OCI-LY1 (cell line): ENCODE data around the gene CHST7.

ENCODE experiments used
- H2AFZ ChIP-seq: fragments of 200-600 bp; sonication (generic), shearing (Covaris generic); 2 replicates; pipeline ENCODE4 v1.6.0; 2014; ENCODE audit warnings: antibody characterized with exemption, mild to moderate bottlenecking, low read length
- H3F3A ChIP-seq: fragments of 200-600 bp; sonication (generic), shearing (Covaris generic); 2 replicates; pipeline ENCODE4 v1.6.0; 2014; ENCODE audit warnings: mild to moderate bottlenecking, antibody characterized with exemption, low read length, moderate library complexity; ENCODE audit not compliant: insufficient read depth
- H3K27ac ChIP-seq: fragments of 200-600 bp; sonication (generic); 2 replicates; pipeline ENCODE4 v1.5.1; 2014; ENCODE audit warnings: low read length, mixed run types, mild to moderate bottlenecking, low read depth; ENCODE audit not compliant: poor library complexity, severe bottlenecking
- H3K27me3 ChIP-seq: fragments of 200-600 bp; sonication (generic); 2 replicates; pipeline ENCODE4 v1.6.0; 2014; ENCODE audit warnings: antibody characterized with exemption, mild to moderate bottlenecking, low read length, moderate library complexity; ENCODE audit not compliant: insufficient read depth
- H3K36me3 ChIP-seq: fragments of 200-600 bp; sonication (generic); 2 replicates; pipeline ENCODE4 v1.6.1; 2014; ENCODE audit warnings: mild to moderate bottlenecking, antibody characterized with exemption, low read length, moderate library complexity, mixed read lengths; ENCODE audit not compliant: insufficient read depth
- H3K4me1 ChIP-seq: fragments of 200-600 bp; sonication (generic); 2 replicates; pipeline ENCODE4 v1.5.1; 2014; ENCODE audit warnings: mild to moderate bottlenecking, low read length, moderate library complexity; ENCODE audit not compliant: insufficient read depth, severe bottlenecking
- H3K4me2 ChIP-seq: fragments of 200-600 bp; sonication (generic), shearing (Covaris generic); 2 replicates; pipeline ENCODE4 v1.6.1; 2014; ENCODE audit warnings: low read length
- H3K4me3 ChIP-seq: fragments of 200-600 bp; sonication (generic); 2 replicates; pipeline ENCODE4 v1.5.1; 2014; ENCODE audit warnings: low read length, low read depth, mild to moderate bottlenecking, mixed read lengths; ENCODE audit not compliant: poor library complexity, severe bottlenecking
- H3K79me2 ChIP-seq: fragments of 200-600 bp; shearing (Covaris generic); 2 replicates; pipeline ENCODE4 v1.6.1; 2016; ENCODE audit warnings: mixed run types, low read length, mixed read lengths; ENCODE audit not compliant: insufficient read depth
- H3K9ac ChIP-seq: fragments of 200-600 bp; sonication (generic), shearing (Covaris generic); 2 replicates; pipeline ENCODE4 v1.6.1; 2014; ENCODE audit warnings: mild to moderate bottlenecking, low read length, mixed read lengths
- H3K9me2 ChIP-seq: fragments of 200-600 bp; sonication (generic), shearing (Covaris generic); 2 replicates; pipeline ENCODE4 v1.6.1; 2014; ENCODE audit warnings: low read depth, mild to moderate bottlenecking, low read length, mixed read lengths
- H3K9me3 ChIP-seq: fragments of 200-600 bp; shearing (Covaris generic); 2 replicates; pipeline ENCODE4 v1.6.1; 2014; ENCODE audit warnings: low read length, mixed read lengths
- H4K20me1 ChIP-seq: fragments of 200-600 bp; sonication (generic), shearing (Covaris generic); 2 replicates; pipeline ENCODE4 v1.6.0; 2016; ENCODE audit warnings: mild to moderate bottlenecking, low read length; ENCODE audit not compliant: insufficient read depth
- EZH2 ChIP-seq: fragments of 200-600 bp; sonication (generic), shearing (Covaris generic); IDR thresholded peaks from 2 replicates; pipeline ENCODE4 v1.8.0; 2017; ENCODE audit warnings: borderline replicate concordance, mixed run types, mild to moderate bottlenecking, antibody characterized with exemption, low read length, moderate library complexity, mixed read lengths
- TF ChIP-seq, protein P1 (sequence below): fragments of 200-600 bp; sonication (generic), shearing (Covaris generic); IDR thresholded peaks from 2 replicates; pipeline ENCODE4 v1.5.1; 2017; ENCODE audit warnings: mild to moderate bottlenecking, antibody characterized with exemption, low read length, moderate library complexity, mixed read lengths

The CHST7 gene

DNA sequence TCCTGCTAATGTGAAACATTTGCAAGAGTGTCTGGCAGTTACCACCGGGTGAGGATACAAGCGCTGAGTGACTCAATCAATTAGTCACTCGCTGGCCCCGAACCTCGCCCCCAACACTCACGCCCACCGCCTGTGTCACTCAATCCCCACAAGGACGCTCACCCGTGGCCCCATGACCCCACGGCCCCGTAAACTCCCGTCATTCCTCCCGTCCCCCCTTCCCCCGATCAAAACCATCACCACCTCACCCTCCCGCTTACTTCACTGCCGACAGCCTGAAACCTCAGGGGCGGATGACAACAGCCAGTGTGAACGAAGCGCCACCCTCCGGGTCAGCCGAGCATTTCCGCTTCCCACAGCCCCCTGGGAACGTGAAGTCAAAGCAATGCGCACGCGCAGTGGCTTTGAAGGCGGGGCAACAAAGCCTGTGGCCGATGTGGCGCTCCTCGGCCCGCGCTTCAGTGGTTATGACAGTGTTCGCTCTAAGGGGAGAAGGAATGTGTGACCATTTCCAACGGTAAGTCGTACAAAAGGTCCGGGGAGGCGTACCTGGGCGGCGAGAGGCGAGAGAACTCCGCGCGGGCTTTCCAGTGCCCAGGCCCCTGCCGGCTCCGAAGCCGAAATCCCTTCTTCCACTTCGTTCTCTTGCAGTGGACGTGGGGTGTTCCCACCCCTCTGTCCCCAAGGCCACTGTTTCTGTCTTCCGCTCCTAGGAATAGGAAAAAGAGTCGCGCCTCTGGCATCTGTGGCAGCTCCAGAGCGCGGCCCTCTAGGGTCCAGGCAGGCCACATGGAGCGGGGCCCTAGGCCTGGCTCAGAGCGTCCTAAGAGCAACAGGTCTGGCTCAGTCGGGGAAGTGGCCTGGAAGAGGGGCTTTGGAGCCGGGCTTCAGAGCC lies 28.2 kb upstream of the CHST7 start, which contains the start of gene ZNF674:
Gene ZNF674, minus strand, starts transcription at position 311 of the 895 bp plus-strand sequence. CDS start 3,334 bp downstream, outside the sequence.
- Histone ChIP-seq H3K9ac (peak within 1 kb of the TSS; percentile 98), H3K79me2 (peaks cover 17% of the 10 kb centered on the region), H3K9me3 (no peaks in the 10 kb centered on the region), H3K4me1 (peaks cover 27% of the 10 kb centered on the region), H3F3A (no peaks in the 10 kb centered on the region), H3K4me2 (peak within 1 kb of the TSS; percentile 94), H3K9me2 (no peaks in the 10 kb centered on the region), H3K4me3 (peak within 1 kb of the TSS; percentile 97), H2AFZ (no peak within 1 kb of the TSS), H3K36me3 (peaks cover 19% of the 10 kb centered on the region), H3K27ac (peak within 1 kb of the TSS; percentile 51), H4K20me1 (no peaks in the 10 kb centered on the region), H3K27me3 (no peaks in the 10 kb centered on the region)
- no peak for TF ChIP-seq EZH2
- TF ChIP-seq, protein P1, sequence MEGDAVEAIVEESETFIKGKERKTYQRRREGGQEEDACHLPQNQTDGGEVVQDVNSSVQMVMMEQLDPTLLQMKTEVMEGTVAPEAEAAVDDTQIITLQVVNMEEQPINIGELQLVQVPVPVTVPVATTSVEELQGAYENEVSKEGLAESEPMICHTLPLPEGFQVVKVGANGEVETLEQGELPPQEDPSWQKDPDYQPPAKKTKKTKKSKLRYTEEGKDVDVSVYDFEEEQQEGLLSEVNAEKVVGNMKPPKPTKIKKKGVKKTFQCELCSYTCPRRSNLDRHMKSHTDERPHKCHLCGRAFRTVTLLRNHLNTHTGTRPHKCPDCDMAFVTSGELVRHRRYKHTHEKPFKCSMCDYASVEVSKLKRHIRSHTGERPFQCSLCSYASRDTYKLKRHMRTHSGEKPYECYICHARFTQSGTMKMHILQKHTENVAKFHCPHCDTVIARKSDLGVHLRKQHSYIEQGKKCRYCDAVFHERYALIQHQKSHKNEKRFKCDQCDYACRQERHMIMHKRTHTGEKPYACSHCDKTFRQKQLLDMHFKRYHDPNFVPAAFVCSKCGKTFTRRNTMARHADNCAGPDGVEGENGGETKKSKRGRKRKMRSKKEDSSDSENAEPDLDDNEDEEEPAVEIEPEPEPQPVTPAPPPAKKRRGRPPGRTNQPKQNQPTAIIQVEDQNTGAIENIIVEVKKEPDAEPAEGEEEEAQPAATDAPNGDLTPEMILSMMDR = peak; percentile 35; the same call in 1 of the 2 replicates

DNA sequence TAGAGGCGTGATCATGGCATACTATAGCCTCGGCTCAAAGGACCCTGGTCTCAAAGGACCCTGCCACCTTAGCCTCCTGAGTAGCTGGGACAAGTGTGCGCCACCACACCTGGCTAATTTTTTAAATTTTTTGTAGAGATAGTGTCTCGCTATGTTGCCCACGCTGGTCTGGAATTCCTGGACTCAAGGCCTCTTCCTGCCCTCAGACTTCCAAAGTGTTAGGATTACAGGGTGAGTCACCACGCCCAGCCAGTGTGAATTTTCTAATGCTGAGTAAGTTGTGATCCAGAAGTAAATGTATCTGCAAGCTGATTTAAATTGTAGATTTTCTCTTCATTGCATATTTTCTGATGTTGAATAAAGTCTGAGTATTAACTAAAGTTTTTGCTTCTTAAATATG lies 25.7 kb upstream of the CHST7 start:
- H3K4me1 ChIP-seq = peaks cover 27% of the 10 kb centered on the region

GRCh38 chrX:46549914-46550313 lies 23.7 kb upstream of the CHST7 start:
- no peak overlapping the region for H3K27ac ChIP-seq
- peaks cover 15% of the 10 kb centered on the region for H3K36me3 ChIP-seq
- H3K4me3 ChIP-seq = no peak overlapping the region
- no peaks in the 10 kb centered on the region for H3F3A ChIP-seq
- H4K20me1 ChIP-seq = no peaks in the 10 kb centered on the region
- no peaks in the 10 kb centered on the region for H3K9me3 ChIP-seq
- no peak overlapping the region for H3K4me2 ChIP-seq
- no peaks in the 10 kb centered on the region for H3K27me3 ChIP-seq
- no peak overlapping the region for H2AFZ ChIP-seq
- no peaks in the 10 kb centered on the region for H3K9me2 ChIP-seq
- no peak overlapping the region for H3K9ac ChIP-seq
- TF ChIP-seq, protein P1 = no peak
- no peak for TF ChIP-seq EZH2
- H3K79me2 ChIP-seq = peaks cover 17% of the 10 kb centered on the region
- H3K4me1 ChIP-seq = peaks cover 11% of the 10 kb centered on the region

More for the DNA sequence above, 25.7 kb upstream of the CHST7 start:
- Histone ChIP-seq H3K9ac (no peak overlapping the region), H3F3A (no peaks in the 10 kb centered on the region), H3K36me3 (peaks cover 15% of the 10 kb centered on the region), H3K4me2 (no peak overlapping the region), H3K4me3 (no peak overlapping the region), H3K9me3 (no peaks in the 10 kb centered on the region), H3K9me2 (no peaks in the 10 kb centered on the region), H3K27me3 (no peaks in the 10 kb centered on the region), H4K20me1 (no peaks in the 10 kb centered on the region), H3K79me2 (peaks cover 17% of the 10 kb centered on the region), H3K27ac (no peak overlapping the region), H2AFZ (no peak overlapping the region)
- TF ChIP-seq, protein P1 = no peak
- no peak for TF ChIP-seq EZH2
